ENCODE results near the gene DNAJB13.

The DNAJB13 gene

DNA sequence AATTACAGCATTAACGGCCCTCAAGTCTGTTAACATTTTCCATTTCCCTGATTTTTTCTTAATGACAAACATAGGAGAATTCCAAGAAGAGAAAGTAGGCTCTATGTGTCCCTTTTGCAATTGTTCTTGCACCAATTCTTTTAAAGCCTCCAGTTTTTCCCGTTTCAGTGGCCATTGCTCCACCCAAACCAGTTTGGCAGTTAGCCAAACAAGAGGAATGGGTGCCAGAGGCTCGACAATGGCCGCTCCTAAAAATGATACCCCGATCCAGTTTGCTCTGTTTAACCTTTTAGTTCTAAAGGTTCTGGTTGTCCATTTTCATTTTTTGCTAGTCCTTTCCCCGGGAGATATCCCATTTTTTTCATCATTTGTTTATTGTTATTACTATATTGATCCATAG, 6.7 kb upstream of the DNAJB13 start:
- no CpG with 5 or more reads among the region's 6 CpGs for WGBS (ENCODE audit: extremely low coverage, insufficient coverage, insufficient read length)
- H3K18ac ChIP-seq (ENCODE audit: low read length) = no peak overlapping the region

GRCh38 chr11:73944901-73945300, 5.9 kb upstream of the DNAJB13 start:
- no peaks in the 10 kb centered on the region for H3K79me2 ChIP-seq (ENCODE audit: control insufficient read depth, insufficient read depth, low read length, poor library complexity)
- H3K27ac ChIP-seq (ENCODE audit: low read depth, low read length) = no peak overlapping the region
- H2BK120ac ChIP-seq (ENCODE audit: insufficient read depth, low read length, poor library complexity) = no peak overlapping the region
- H3K23ac ChIP-seq (ENCODE audit: low read length) = no peak overlapping the region
- no peak overlapping the region for H2BK5ac ChIP-seq (ENCODE audit: low read depth, low read length, poor library complexity)
- no peak overlapping the region for H3K18ac ChIP-seq (ENCODE audit: low read length)
- H4K8ac ChIP-seq (ENCODE audit: low read depth, low read length) = no peak overlapping the region
- no peak overlapping the region for H3K14ac ChIP-seq (ENCODE audit: low read length)
- H3K4ac ChIP-seq (ENCODE audit: low read depth, low read length) = no peak overlapping the region
- H2BK12ac ChIP-seq (ENCODE audit: low read length) = no peak overlapping the region
- no peak overlapping the region for H3K4me2 ChIP-seq (ENCODE audit: low read length)
- H2AK5ac ChIP-seq (ENCODE audit: low read length) = no peak overlapping the region
- H4K12ac ChIP-seq (ENCODE audit: low read depth, low read length) = no peak overlapping the region
- WGBS (ENCODE audit: extremely low coverage, insufficient coverage, insufficient read length) = no CpG with 5 or more reads among the region's 10 CpGs
- peaks cover 11% of the 10 kb centered on the region for H3K9me3 ChIP-seq (ENCODE audit: insufficient read depth, low read depth, low read length)
- no peak overlapping the region for H3K4me3 ChIP-seq (ENCODE audit: low read depth, low read length)
- H3K27me3 ChIP-seq (ENCODE audit: insufficient read depth, low read length) = no peaks in the 10 kb centered on the region
- H3K79me1 ChIP-seq (ENCODE audit: low read length) = no peaks in the 10 kb centered on the region
- H2AFZ ChIP-seq (ENCODE audit: insufficient read depth, low read length, poor library complexity) = no peak overlapping the region
- no peak overlapping the region for H3K9ac ChIP-seq (ENCODE audit: low read length)
- no peaks in the 10 kb centered on the region for H3K4me1 ChIP-seq (ENCODE audit: control insufficient read depth in 1 of 2, insufficient read depth in 2 of 2, low read length in 2 of 2)
- DNase-seq = no peak
- H4K91ac ChIP-seq (ENCODE audit: low read depth, low read length) = no peak overlapping the region
- H3K36me3 ChIP-seq (ENCODE audit: control insufficient read depth in 1 of 2, insufficient read depth in 2 of 2, low read length in 2 of 2) = peaks cover 3 to 8% of the 10 kb centered on the region in 2 experiments

More for the DNA sequence above, 6.7 kb upstream of the DNAJB13 start:
- Histone ChIP-seq H2AFZ (ENCODE audit: insufficient read depth, low read length, poor library complexity) (no peak overlapping the region), H2AK5ac (ENCODE audit: low read length) (no peak overlapping the region), H3K27me3 (ENCODE audit: insufficient read depth, low read length) (no peaks in the 10 kb centered on the region), H2BK120ac (ENCODE audit: insufficient read depth, low read length, poor library complexity) (no peak overlapping the region), H2BK12ac (ENCODE audit: low read length) (no peak overlapping the region), H3K79me1 (ENCODE audit: low read length) (no peaks in the 10 kb centered on the region), H3K4me2 (ENCODE audit: low read length) (no peak overlapping the region), H3K79me2 (ENCODE audit: control insufficient read depth, insufficient read depth, low read length, poor library complexity) (no peaks in the 10 kb centered on the region), H4K12ac (ENCODE audit: low read depth, low read length) (no peak overlapping the region), H3K4me1 (ENCODE audit: control insufficient read depth in 1 of 2, insufficient read depth in 2 of 2, low read length in 2 of 2) (no peaks in the 10 kb centered on the region), H3K14ac (ENCODE audit: low read length) (no peak overlapping the region), H4K91ac (ENCODE audit: low read depth, low read length) (no peak overlapping the region), H3K23ac (ENCODE audit: low read length) (no peak overlapping the region), H3K27ac (ENCODE audit: low read depth, low read length) (no peak overlapping the region), H3K36me3 (ENCODE audit: control insufficient read depth in 1 of 2, insufficient read depth in 2 of 2, low read length in 2 of 2) (peaks cover 3 to 8% of the 10 kb centered on the region in 2 experiments), H2BK5ac (ENCODE audit: low read depth, low read length, poor library complexity) (no peak overlapping the region), H3K9ac (ENCODE audit: low read length) (no peak overlapping the region), H3K9me3 (ENCODE audit: insufficient read depth, low read depth, low read length) (peaks cover 11% of the 10 kb centered on the region), H3K4ac (ENCODE audit: low read depth, low read length) (no peak overlapping the region), H4K8ac (ENCODE audit: low read depth, low read length) (no peak overlapping the region), H3K4me3 (ENCODE audit: low read depth, low read length) (no peak overlapping the region)
- DNase-seq = peak in 1 of 2 donors; percentile 45

DNA sequence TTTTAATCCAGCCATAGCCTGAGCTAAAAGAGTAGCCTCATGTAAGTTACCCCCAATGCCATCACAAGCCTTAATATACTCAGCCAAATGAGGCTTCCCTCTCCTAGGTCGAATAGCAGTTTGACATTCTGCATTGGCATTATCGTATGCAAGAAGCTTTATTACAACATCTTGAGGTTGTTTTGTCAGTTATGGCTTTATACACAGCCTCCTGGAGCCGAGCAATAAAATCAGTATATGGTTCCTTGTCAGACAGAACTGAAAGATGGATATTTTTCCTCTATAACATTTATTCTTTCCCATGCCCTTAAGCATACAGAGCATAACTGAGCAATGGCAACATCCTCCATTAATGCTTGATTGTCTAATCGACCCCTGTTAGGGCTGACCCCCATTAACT, 5.4 kb upstream of the DNAJB13 start:
- H3K36me3 ChIP-seq (ENCODE audit: control insufficient read depth in 1 of 2, insufficient read depth in 2 of 2, low read length in 2 of 2) = peaks cover 3 to 8% of the 10 kb centered on the region in 2 experiments
- no peak overlapping the region for H2AFZ ChIP-seq (ENCODE audit: insufficient read depth, low read length, poor library complexity)
- H3K23ac ChIP-seq (ENCODE audit: low read length) = no peak overlapping the region
- H3K27me3 ChIP-seq (ENCODE audit: insufficient read depth, low read length) = no peaks in the 10 kb centered on the region
- H3K79me1 ChIP-seq (ENCODE audit: low read length) = no peaks in the 10 kb centered on the region
- H4K8ac ChIP-seq (ENCODE audit: low read depth, low read length) = no peak overlapping the region
- H2BK5ac ChIP-seq (ENCODE audit: low read depth, low read length, poor library complexity) = no peak overlapping the region
- no peak for DNase-seq
- H3K4ac ChIP-seq (ENCODE audit: low read depth, low read length) = no peak overlapping the region
- no CpG with 5 or more reads among the region's 4 CpGs for WGBS (ENCODE audit: extremely low coverage, insufficient coverage, insufficient read length)
- no peak overlapping the region for H3K27ac ChIP-seq (ENCODE audit: low read depth, low read length)
- H3K4me3 ChIP-seq (ENCODE audit: low read depth, low read length) = no peak overlapping the region
- H2BK120ac ChIP-seq (ENCODE audit: insufficient read depth, low read length, poor library complexity) = no peak overlapping the region
- no peak overlapping the region for H3K18ac ChIP-seq (ENCODE audit: low read length)
- no peak overlapping the region for H2AK5ac ChIP-seq (ENCODE audit: low read length)
- H3K4me2 ChIP-seq (ENCODE audit: low read length) = no peak overlapping the region
- peaks cover 11% of the 10 kb centered on the region for H3K9me3 ChIP-seq (ENCODE audit: insufficient read depth, low read depth, low read length)
- H3K9ac ChIP-seq (ENCODE audit: low read length) = no peak overlapping the region
- no peaks in the 10 kb centered on the region for H3K4me1 ChIP-seq (ENCODE audit: control insufficient read depth in 1 of 2, insufficient read depth in 2 of 2, low read length in 2 of 2)
- no peak overlapping the region for H4K12ac ChIP-seq (ENCODE audit: low read depth, low read length)
- no peaks in the 10 kb centered on the region for H3K79me2 ChIP-seq (ENCODE audit: control insufficient read depth, insufficient read depth, low read length, poor library complexity)
- H2BK12ac ChIP-seq (ENCODE audit: low read length) = no peak overlapping the region
- H4K91ac ChIP-seq (ENCODE audit: low read depth, low read length) = no peak overlapping the region
- H3K14ac ChIP-seq (ENCODE audit: low read length) = no peak overlapping the region

- H3K79me1 ChIP-seq (ENCODE audit: low read length) = no peaks in the 10 kb centered on the region
- WGBS (ENCODE audit: extremely low coverage, insufficient coverage, insufficient read length) = no CpG with 5 or more reads among the region's 13 CpGs
These were observed 3.9 kb upstream of the DNAJB13 start for GRCh38 chr11:73946798-73947458.

More at GRCh38 chr11:73946798-73947458, 3.9 kb upstream of the DNAJB13 start:
- no peak overlapping the region for H3K14ac ChIP-seq (ENCODE audit: low read length)
- no peak overlapping the region for H4K12ac ChIP-seq (ENCODE audit: low read depth, low read length)
- H2BK5ac ChIP-seq (ENCODE audit: low read depth, low read length, poor library complexity) = no peak overlapping the region
- H3K4me3 ChIP-seq (ENCODE audit: low read depth, low read length) = no peak overlapping the region
- peaks cover 8% of the 10 kb centered on the region for H3K9me3 ChIP-seq (ENCODE audit: insufficient read depth, low read depth, low read length)
- H3K4me2 ChIP-seq (ENCODE audit: low read length) = no peak overlapping the region
- H3K23ac ChIP-seq (ENCODE audit: low read length) = no peak overlapping the region
- no peaks in the 10 kb centered on the region for H3K27me3 ChIP-seq (ENCODE audit: insufficient read depth, low read length)
- H4K8ac ChIP-seq (ENCODE audit: low read depth, low read length) = no peak overlapping the region
- H3K27ac ChIP-seq (ENCODE audit: low read depth, low read length) = no peak overlapping the region
- no peak overlapping the region for H2AK5ac ChIP-seq (ENCODE audit: low read length)
- peaks cover 3 to 5% of the 10 kb centered on the region in 2 experiments for H3K36me3 ChIP-seq (ENCODE audit: control insufficient read depth in 1 of 2, insufficient read depth in 2 of 2, low read length in 2 of 2)
- no peak overlapping the region for H3K9ac ChIP-seq (ENCODE audit: low read length)
- peak in 1 of 2 donors; percentile 11 for DNase-seq
- no peak overlapping the region for H2BK120ac ChIP-seq (ENCODE audit: insufficient read depth, low read length, poor library complexity)
- no peak overlapping the region for H3K4ac ChIP-seq (ENCODE audit: low read depth, low read length)
- H4K91ac ChIP-seq (ENCODE audit: low read depth, low read length) = no peak overlapping the region
- no peak overlapping the region for H2AFZ ChIP-seq (ENCODE audit: insufficient read depth, low read length, poor library complexity)
- H3K4me1 ChIP-seq (ENCODE audit: control insufficient read depth in 1 of 2, insufficient read depth in 2 of 2, low read length in 2 of 2) = no peaks in the 10 kb centered on the region
- no peak overlapping the region for H3K18ac ChIP-seq (ENCODE audit: low read length)
- H3K79me2 ChIP-seq (ENCODE audit: control insufficient read depth, insufficient read depth, low read length, poor library complexity) = no peaks in the 10 kb centered on the region
- no peak overlapping the region for H2BK12ac ChIP-seq (ENCODE audit: low read length)

All from trophoblast cell (in vitro differentiated cells and primary cell).